GM18858 (cell line): ENCODE measurements around the gene MCM5.

Experiments used
- ATAC-seq: cut with Tn5 transposase; IDR thresholded peaks from one replicate; pipeline ENCODE4 v1.9.1; 2021; ENCODE audit not compliant: unreplicated experiment

Gene MCM5

GRCh38 chr22:35400501-35400790 lies 506 bp downstream of the MCM5 start:
- ATAC-seq: no peak

- ATAC-seq: no peak
These were observed 1.9 kb downstream of the MCM5 start for GRCh38 chr22:35401863-35402262.

GRCh38 chr22:35403356-35403755 lies 3.4 kb downstream of the MCM5 start:
- no peak for ATAC-seq

GRCh38 chr22:35404176-35404575 lies 4.2 kb downstream of the MCM5 start:
- ATAC-seq: no peak

GRCh38 chr22:35406443-35406842 lies 6.5 kb downstream of the MCM5 start:
- ATAC-seq: no peak

- ATAC-seq: no peak
These were observed 7.4 kb downstream of the MCM5 start for GRCh38 chr22:35407362-35407761.

GRCh38 chr22:35409783-35410662 lies 10.1 kb downstream of the MCM5 start:
- ATAC-seq: peak; percentile 43

- ATAC-seq: no peak
These were observed 10.7 kb downstream of the MCM5 start for GRCh38 chr22:35410663-35411034.

GRCh38 chr22:35411102-35411501 lies 11.2 kb downstream of the MCM5 start:
- no peak for ATAC-seq

GRCh38 chr22:35413624-35414023 lies 13.7 kb downstream of the MCM5 start:
- ATAC-seq: no peak

GRCh38 chr22:35417606-35418005 lies 17.7 kb downstream of the MCM5 start:
- ATAC-seq: no peak

- no peak for ATAC-seq
These were observed 18.1 kb downstream of the MCM5 start for GRCh38 chr22:35418088-35418487.

GRCh38 chr22:35418731-35419130 lies 18.8 kb downstream of the MCM5 start:
- no peak for ATAC-seq

GRCh38 chr22:35419756-35420155 lies 19.8 kb downstream of the MCM5 start:
- no peak for ATAC-seq

- ATAC-seq: no peak
These were observed 21.2 kb downstream of the MCM5 start for GRCh38 chr22:35421121-35421520.

- no peak for ATAC-seq
These were observed 22.2 kb downstream of the MCM5 start for GRCh38 chr22:35422145-35422544.

GRCh38 chr22:35422936-35423335 lies 23.0 kb downstream of the MCM5 start:
- no peak for ATAC-seq

- no peak for ATAC-seq
These were observed 24.1 kb downstream of the MCM5 start for GRCh38 chr22:35424081-35424480.

- no peak for ATAC-seq
These were observed 24.8 kb downstream of the MCM5 start for GRCh38 chr22:35424761-35425160.

- ATAC-seq: no peak
These were observed 25.6 kb downstream of the MCM5 start for GRCh38 chr22:35425546-35425945.

- no peak for ATAC-seq
These were observed 26.2 kb downstream of the MCM5 start for GRCh38 chr22:35425971-35426800.

- no peak for ATAC-seq
These were observed 26.8 kb downstream of the MCM5 start for GRCh38 chr22:35426801-35427140.
